ENCODE measurements around the gene MYL11.

The MYL11 gene

DNA sequence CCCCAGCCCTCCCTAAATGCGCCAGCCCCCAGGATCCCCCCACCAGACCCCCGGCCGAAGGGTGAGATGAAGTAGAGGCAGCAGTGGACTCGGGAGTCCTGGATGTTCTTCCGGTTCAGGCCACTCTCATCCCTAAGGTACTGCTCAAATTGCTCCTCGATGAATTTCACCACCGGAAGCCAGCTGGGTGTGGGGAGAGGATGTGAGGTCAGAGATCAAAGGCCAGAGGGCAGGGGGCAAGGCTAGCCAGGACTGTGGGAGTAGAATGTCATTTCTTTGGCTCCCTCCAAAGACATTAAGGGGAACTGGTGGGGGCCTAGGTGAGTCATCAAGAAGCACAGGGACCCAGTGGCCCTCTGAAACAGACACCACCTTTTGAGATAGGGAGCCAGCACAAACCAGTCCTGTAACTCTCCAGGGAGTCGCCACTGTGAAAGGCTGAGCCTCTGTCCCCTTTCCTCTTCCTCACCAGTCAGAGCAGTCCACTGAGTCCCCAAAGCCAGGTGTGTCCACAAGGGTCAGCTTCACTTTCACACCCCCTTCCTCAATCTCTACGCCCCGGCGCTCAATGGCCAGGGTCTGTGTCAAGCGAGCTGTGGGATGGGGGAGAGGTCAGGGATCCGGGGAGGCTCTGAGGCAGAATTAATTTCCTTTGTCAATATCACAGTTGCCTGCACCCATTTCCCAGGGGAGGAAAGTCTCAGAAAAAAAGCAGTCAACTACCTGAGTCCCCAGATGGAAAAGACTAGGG is 6.9 kb downstream of the MYL11 start:
- H3K27ac ChIP-seq, result no peak overlapping the region
- TF ChIP-seq, protein P1, sequence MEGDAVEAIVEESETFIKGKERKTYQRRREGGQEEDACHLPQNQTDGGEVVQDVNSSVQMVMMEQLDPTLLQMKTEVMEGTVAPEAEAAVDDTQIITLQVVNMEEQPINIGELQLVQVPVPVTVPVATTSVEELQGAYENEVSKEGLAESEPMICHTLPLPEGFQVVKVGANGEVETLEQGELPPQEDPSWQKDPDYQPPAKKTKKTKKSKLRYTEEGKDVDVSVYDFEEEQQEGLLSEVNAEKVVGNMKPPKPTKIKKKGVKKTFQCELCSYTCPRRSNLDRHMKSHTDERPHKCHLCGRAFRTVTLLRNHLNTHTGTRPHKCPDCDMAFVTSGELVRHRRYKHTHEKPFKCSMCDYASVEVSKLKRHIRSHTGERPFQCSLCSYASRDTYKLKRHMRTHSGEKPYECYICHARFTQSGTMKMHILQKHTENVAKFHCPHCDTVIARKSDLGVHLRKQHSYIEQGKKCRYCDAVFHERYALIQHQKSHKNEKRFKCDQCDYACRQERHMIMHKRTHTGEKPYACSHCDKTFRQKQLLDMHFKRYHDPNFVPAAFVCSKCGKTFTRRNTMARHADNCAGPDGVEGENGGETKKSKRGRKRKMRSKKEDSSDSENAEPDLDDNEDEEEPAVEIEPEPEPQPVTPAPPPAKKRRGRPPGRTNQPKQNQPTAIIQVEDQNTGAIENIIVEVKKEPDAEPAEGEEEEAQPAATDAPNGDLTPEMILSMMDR (conservative IDR thresholded peaks at IDR 0.05), result no peak
- no peak for TF ChIP-seq ZFX (IDR thresholded peaks at IDR 0.05)

DNA sequence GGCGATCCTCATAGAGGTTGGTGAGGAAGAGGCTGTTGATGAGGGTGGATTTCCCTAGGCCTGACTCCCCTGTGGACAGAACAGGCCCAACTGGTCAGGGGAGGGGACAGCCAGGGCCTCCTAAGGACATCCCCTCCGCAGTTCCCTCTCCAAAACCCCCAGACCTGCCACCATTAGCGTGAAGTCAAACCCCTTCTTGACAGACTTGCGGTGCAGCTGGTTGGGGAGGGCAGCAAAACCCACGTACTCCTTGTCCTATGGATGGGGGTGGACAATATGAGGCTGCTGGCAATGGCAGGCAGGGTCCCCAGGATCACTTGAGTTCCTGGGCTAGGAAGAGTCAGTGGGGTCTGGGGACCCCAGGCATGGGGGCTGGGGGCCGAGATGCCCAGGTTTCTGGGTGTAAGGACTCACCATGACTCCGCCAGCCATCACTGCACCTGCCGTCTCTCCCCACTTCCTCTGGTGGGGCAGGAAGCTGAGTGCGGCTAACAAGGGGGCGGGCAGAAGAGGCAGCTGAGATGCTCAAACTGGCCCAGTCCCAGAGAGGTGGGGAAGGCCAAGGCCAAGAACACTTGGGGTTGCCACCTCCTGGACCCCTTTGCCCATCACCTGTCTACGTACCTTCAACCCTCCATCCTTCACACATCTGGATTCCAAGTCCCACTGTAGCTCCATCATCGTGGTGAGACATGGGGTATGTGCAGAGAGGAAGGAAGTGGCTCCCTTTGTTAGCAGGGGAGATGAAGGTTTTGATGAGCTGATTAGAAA is 7.7 kb downstream of the MYL11 start, which contains the start of gene SEPTIN1:
Gene SEPTIN1 (minus strand): TSS at position 451 of the 771 bp plus-strand sequence. CDS start 19 bp downstream, at position 432.
- no peak within 1 kb of the TSS for H3K27ac ChIP-seq
- TF ChIP-seq, protein P1 (conservative IDR thresholded peaks at IDR 0.05), result no peak

DNA sequence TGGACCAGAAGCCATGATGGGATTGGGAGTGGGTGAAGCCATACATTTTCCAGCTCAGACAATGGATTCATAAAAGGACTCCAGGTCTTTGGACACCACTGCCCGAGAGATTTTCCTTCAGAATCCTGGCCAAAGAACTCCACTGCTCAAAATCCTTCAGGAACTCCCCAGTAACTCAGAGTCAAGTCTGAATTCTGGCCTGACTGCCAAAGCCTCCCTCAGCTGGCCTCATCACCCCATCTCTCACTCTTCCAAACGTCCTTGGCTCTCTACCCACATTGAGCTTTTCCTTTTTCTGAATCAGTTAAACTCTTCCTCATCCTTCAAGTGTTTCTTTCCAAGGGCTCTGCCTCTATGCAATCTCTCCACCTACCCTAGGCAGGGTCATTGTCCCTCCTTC is 8.9 kb downstream of the MYL11 start:
- TF ChIP-seq, protein P1 (conservative IDR thresholded peaks at IDR 0.05), result no peak
- TF ChIP-seq ZFX (IDR thresholded peaks at IDR 0.05), result no peak
- no peak overlapping the region for H3K27ac ChIP-seq

DNA sequence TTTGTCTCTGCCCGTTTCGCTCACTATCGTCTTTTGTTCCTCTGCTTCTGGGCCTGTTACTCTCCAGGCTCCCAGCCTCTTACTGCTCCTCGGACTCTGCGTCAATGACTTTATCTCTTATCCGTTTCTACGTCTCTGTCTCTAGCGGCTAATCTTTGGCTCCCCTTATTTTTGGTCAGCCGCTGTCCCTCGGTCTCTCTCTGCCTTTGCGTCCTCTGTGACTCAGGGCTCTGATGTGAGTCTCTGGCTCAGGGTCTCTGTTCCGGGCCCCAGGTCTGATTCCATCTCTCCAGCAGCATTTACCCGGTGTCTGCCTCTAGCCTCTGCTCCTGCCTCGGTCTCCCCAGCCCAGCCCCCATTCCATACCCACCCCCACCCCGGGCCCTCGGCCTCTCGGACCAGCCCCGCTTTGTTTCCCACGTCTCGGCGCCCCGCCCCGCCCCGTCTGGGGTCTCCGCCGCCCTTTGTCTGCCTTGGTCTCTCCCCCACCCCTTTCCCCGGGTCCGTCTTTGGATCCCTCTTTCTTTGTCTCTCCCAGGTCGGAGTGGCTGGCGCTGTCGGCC is 20.1 kb downstream of the MYL11 start:
- peak overlapping the region; percentile 93 for H3K27ac ChIP-seq
- TF ChIP-seq ZFX (IDR thresholded peaks at IDR 0.05), result no peak
- TF ChIP-seq, protein P1 (conservative IDR thresholded peaks at IDR 0.05), result no peak

DNA sequence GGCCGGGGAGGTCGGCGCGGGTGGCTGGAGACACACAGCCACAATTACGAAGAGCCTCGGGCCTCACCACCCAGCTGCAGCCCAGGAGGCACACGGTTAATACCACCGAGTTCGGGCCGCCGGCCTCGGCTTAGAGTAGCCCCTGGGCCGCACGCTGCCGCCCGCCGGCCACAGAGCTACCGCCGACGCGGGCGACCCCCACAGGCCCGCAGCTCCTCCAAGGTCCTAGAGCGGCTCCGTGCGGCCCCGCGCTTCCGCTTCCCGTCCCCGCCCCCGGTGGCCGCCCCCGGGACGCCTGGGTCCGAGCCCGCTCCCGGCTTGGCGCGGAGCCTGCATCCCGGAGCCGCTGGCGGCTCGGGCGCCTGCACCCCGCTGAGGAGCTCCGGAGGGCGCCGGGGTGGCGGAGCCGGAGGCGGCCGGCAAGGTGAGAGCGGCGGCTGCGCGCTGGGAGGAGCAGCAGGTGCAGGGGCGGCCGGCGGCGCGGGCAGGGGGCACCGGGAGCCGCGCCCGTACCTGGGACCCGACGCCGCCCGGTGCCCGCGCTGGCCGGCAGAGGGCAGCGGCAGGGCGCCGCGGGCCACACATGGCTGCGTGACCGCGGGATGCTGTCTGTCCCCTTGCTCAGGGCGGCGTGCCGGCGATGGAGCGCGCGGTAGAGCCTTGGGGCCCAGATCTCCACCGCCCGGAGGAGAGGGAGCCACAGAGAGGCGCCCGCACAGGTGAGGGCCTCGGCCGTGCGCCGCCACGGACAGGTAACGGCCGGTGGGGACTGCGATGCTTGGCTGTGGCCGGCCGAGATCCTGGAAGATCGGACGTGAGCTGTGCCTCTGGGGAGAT is 20.8 kb downstream of the MYL11 start, which contains the start of gene ZNF48:
Gene ZNF48 (plus strand): TSS at position 266 of the 837 bp plus-strand sequence. CDS start 375 bp downstream, at position 641.
- peak within 1 kb of the TSS; percentile 93 for H3K27ac ChIP-seq
- TF ChIP-seq, protein P1 (conservative IDR thresholded peaks at IDR 0.05), result peak; percentile 89
- peak; percentile 63 for TF ChIP-seq ZFX (IDR thresholded peaks at IDR 0.05)

DNA sequence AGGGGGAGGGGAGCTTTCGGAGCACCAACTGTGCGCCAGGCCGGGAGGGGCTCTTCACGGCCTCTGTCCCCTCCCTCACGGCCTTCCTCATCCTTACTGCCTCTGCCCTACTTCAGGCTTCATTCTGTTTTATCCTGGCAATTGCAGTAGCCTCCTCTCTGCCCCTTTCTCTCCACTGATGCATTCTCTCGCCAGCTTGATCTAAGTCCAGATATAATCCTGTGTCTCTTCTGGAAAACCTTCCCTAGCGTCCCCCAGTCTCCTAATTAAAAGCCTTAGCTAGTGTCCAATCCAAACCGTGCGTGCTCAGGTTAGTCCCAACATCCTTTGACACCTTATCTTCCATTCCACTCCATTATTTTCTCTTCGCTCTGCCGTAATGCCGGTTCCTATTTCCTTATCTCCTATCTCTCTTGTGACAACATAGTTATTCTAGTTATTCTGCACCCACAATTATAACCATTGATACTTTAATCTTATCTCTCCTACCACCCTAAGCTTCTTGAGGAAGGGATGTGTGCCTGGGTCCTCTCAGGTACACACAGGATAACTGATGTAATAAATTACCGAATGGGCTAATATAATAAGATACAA is 21.5 kb downstream of the MYL11 start:
- H3K27ac ChIP-seq, result peak overlapping the region; percentile 93
- TF ChIP-seq, protein P1 (conservative IDR thresholded peaks at IDR 0.05), result no peak
- no peak for TF ChIP-seq ZFX (IDR thresholded peaks at IDR 0.05)

DNA sequence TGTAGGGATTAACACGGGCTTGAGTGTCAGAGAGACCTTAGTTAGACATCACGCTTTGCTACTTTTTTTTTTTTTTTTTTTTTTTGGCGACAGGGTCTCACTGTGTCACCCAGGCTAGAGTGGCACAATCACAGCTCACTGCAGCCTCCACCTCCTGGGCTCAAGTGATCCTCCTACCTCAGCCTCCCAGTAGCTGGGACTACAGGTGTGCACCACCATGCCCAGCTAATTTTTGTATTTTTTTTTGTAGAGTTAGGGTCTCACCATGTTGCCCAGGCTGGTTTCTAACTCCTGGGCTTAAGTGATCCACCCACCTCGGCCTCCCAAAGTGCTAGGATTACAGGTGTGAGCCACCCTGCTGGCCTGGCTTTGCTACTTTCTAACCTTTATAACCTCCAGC is 22.0 kb downstream of the MYL11 start:
- H3K27ac ChIP-seq, result peak overlapping the region; percentile 93

All from C4-2B (cell line).